ENCODE results near the gene KRT3. TPM values are rescaled to one million over a fixed set of nuclear protein-coding genes. Genes with fewer than 3 reads are reported as not detected.

Gene KRT3
- total and polyA plus RNA-seq, 7 donors = not detected

DNA sequence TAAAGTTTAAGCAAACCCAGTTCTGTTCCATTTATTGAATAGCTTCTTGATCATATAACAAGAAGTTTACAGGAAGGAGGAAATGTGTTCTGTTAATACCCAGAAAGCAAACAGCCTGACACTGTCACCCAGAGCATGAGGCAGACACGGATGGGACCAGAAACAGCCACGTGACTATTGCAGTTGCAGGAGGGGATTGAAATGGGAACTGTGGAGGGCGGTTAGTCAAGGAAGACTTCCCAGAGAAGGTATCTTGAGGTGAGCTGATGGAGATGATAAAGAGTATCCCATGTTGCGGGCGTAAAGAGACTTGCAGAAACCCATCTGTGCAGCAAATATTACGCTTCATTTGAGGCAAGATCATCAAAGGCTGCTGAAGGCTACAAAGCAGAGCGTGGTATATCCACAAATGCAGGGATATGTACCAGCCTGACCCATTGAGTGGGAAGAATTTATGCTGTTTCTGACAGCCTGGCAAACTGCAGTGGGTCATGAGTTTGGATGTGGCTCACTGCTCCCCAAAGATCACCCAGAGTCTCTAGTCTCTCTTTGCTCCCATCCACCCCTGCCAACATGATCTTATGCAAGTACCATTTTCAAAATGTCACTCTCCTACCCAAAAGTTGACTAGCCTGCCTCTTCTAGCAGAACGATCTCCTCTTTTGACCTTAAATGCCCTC, 39.5 kb downstream of the KRT3 start:
- peaks cover 0 to 37% (median 7%) of the 10 kb centered on the region in 3 donors for H3K27me3 ChIP-seq (ENCODE audit: insufficient read depth in 3 of 3, low read length in 2 of 3)
- peaks cover 9% of the 10 kb centered on the region for H3K9me3 ChIP-seq
- no peak overlapping the region for H3K4me3 ChIP-seq
- DNase-seq = no peak
- no peak for ATAC-seq
- intact Hi-C loops (cut with DNase I) = no loop called here
- H3K4me1 ChIP-seq = no peaks in the 10 kb centered on the region
- no peaks in the 10 kb centered on the region for H3K36me3 ChIP-seq (ENCODE audit: insufficient read depth in 1 of 2, low read depth in 1 of 2)
- TF ChIP-seq, protein P1, sequence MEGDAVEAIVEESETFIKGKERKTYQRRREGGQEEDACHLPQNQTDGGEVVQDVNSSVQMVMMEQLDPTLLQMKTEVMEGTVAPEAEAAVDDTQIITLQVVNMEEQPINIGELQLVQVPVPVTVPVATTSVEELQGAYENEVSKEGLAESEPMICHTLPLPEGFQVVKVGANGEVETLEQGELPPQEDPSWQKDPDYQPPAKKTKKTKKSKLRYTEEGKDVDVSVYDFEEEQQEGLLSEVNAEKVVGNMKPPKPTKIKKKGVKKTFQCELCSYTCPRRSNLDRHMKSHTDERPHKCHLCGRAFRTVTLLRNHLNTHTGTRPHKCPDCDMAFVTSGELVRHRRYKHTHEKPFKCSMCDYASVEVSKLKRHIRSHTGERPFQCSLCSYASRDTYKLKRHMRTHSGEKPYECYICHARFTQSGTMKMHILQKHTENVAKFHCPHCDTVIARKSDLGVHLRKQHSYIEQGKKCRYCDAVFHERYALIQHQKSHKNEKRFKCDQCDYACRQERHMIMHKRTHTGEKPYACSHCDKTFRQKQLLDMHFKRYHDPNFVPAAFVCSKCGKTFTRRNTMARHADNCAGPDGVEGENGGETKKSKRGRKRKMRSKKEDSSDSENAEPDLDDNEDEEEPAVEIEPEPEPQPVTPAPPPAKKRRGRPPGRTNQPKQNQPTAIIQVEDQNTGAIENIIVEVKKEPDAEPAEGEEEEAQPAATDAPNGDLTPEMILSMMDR (IDR thresholded peaks at IDR 0.05) = no peak
- WGBS, 3 donors = 63 to 76% (median 69%) methylated on average over 8 of the region's 8 CpGs
- H3K27ac ChIP-seq = no peak overlapping the region

DNA sequence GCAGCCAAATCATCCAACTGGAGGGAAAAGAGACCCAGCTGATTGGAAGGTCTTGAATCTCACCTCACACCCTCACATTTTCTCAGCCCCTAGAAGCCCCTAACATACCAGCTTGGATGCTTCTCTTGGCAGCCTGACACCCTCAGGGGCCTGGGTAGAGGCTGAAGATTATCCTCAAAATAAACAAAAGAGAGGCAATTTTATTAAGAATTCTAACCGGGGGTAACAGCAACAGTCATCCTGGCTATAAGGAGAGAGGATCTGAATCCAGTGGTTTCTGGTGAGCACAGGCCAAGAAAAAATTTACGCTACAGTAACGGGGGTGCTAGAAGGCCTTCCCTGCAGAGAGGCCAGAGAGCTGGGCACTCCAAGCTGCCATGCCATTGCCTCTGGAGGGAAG, 40.4 kb downstream of the KRT3 start:
- Histone ChIP-seq H3K36me3 (ENCODE audit: insufficient read depth in 1 of 2, low read depth in 1 of 2) (no peaks in the 10 kb centered on the region), H3K4me1 (no peaks in the 10 kb centered on the region), H3K27me3 (ENCODE audit: insufficient read depth in 3 of 3, low read length in 2 of 3) (peaks cover 0 to 37% (median 7%) of the 10 kb centered on the region in 3 donors), H3K27ac (no peak overlapping the region), H3K9me3 (peaks cover 6% of the 10 kb centered on the region), H3K4me3 (no peak overlapping the region)
- intact Hi-C loops (cut with DNase I) = no loop called here
- TF ChIP-seq, protein P1 (IDR thresholded peaks at IDR 0.05) = no peak
- no peak for ATAC-seq
- no peak for DNase-seq
- WGBS, 3 donors = 75 to 76% (median 76%) methylated on average over 3 of the region's 3 CpGs

- Histone ChIP-seq H3K4me3 (no peak overlapping the region), H3K36me3 (ENCODE audit: insufficient read depth in 1 of 2, low read depth in 1 of 2) (no peaks in the 10 kb centered on the region)
Observed at GRCh38 chr12:52754135-52754534, 41.8 kb downstream of the KRT3 start.

GRCh38 chr12:52753283-52753682, 42.6 kb downstream of the KRT3 start:
- no peaks in the 10 kb centered on the region for H3K4me1 ChIP-seq

More at GRCh38 chr12:52754135-52754534, 41.8 kb downstream of the KRT3 start:
- no peak for DNase-seq
- no peak for ATAC-seq
- peaks cover 0 to 37% (median 7%) of the 10 kb centered on the region in 3 donors for H3K27me3 ChIP-seq (ENCODE audit: insufficient read depth in 3 of 3, low read length in 2 of 3)
- intact Hi-C loops (cut with DNase I) = no loop called here
- H3K9me3 ChIP-seq = no peaks in the 10 kb centered on the region
- no peaks in the 10 kb centered on the region for H3K4me1 ChIP-seq
- TF ChIP-seq, protein P1 (IDR thresholded peaks at IDR 0.05) = no peak
- no peak overlapping the region for H3K27ac ChIP-seq

More at GRCh38 chr12:52753283-52753682, 42.6 kb downstream of the KRT3 start:
- ATAC-seq (no peak), DNase-seq (no peak)
- intact Hi-C loops (cut with DNase I) = no loop called here
- WGBS, 3 donors = 71 to 83% (median 78%) methylated on average over 3 of the region's 3 CpGs
- no peaks in the 10 kb centered on the region for H3K36me3 ChIP-seq (ENCODE audit: insufficient read depth in 1 of 2, low read depth in 1 of 2)
- H3K27ac ChIP-seq = no peak overlapping the region
- H3K4me3 ChIP-seq = no peak overlapping the region
- TF ChIP-seq, protein P1 (IDR thresholded peaks at IDR 0.05) = no peak
- peaks cover 0 to 36% (median 7%) of the 10 kb centered on the region in 3 donors for H3K27me3 ChIP-seq (ENCODE audit: insufficient read depth in 3 of 3, low read length in 2 of 3)
- no peaks in the 10 kb centered on the region for H3K9me3 ChIP-seq

Data from psoas muscle (tissue), 8 donors.